Hepatocyte (in vitro differentiated cells): ENCODE measurements around the gene C10orf143. TPM values are rescaled to one million over a fixed set of nuclear protein-coding genes. Genes with fewer than 3 reads are reported as not detected.

Experiments used
- DNase-seq: peaks from one replicate; pipeline ENCODE4 v3.0.0-alpha.2; 2016; ENCODE audit warnings: low spot score
- H2AFZ ChIP-seq: fragments of 200-600 bp; sonication (generic); 2 replicates; pipeline ENCODE4 v1.6.0; 2016; ENCODE audit warnings: antibody characterized with exemption, mild to moderate bottlenecking
- H3K27ac ChIP-seq: fragments of 200-600 bp; sonication (generic); 2 replicates; pipeline ENCODE4 v1.5.1; 2016; ENCODE audit warnings: mild to moderate bottlenecking
- H3K27me3 ChIP-seq: fragments of 200-600 bp; sonication (generic); 2 replicates; pipeline ENCODE4 v1.6.1; 2016
- H3K36me3 ChIP-seq: fragments of 200-600 bp; sonication (generic); replicated peaks from 2 replicates; pipeline ENCODE4 v1.5.1; 2016; ENCODE audit warnings: low read depth; ENCODE audit not compliant: insufficient read depth
- H3K4me1 ChIP-seq: fragments of 200-600 bp; sonication (generic); 2 replicates; pipeline ENCODE4 v1.5.1; 2016; ENCODE audit warnings: mild to moderate bottlenecking, moderate library complexity; ENCODE audit not compliant: insufficient read depth
- H3K4me2 ChIP-seq: fragments of 200-600 bp; sonication (generic); 2 replicates; pipeline ENCODE4 v1.6.0; 2016
- H3K4me3 ChIP-seq: fragments of 200-600 bp; sonication (generic); 2 replicates; pipeline ENCODE4 v1.5.1; 2016; ENCODE audit warnings: mild to moderate bottlenecking
- H3K79me2 ChIP-seq: fragments of 200-600 bp; sonication (generic); 2 replicates; pipeline ENCODE4 v1.6.0; 2017; ENCODE audit warnings: mild to moderate bottlenecking
- H3K9me2 ChIP-seq: fragments of 200-600 bp; sonication (generic); replicated peaks from 2 replicates; pipeline ENCODE4 v1.6.0; 2017; ENCODE audit warnings: mild to moderate bottlenecking; ENCODE audit not compliant: insufficient read depth
- H3K9me3 ChIP-seq: fragments of 200-600 bp; sonication (generic); 2 replicates; pipeline ENCODE4 v1.5.1; 2016; ENCODE audit warnings: low read depth, mild to moderate bottlenecking
- H4K20me1 ChIP-seq: fragments of 200-600 bp; sonication (generic); 2 replicates; pipeline ENCODE4 v1.6.0; 2016; ENCODE audit warnings: mild to moderate bottlenecking; ENCODE audit not compliant: insufficient read depth, poor library complexity, severe bottlenecking
- CTCF ChIP-seq: fragments of 200-600 bp; sonication (generic); IDR thresholded peaks from 2 replicates; pipeline ENCODE4 v1.5.1; 2016; ENCODE audit warnings: antibody characterized with exemption, mild to moderate bottlenecking; ENCODE audit not compliant: poor library complexity
- EZH2 ChIP-seq: fragments of 200-600 bp; sonication (generic); IDR thresholded peaks from 2 replicates; pipeline ENCODE4 v1.6.1; 2016; ENCODE audit warnings: antibody characterized with exemption, mild to moderate bottlenecking, borderline replicate concordance
- EZH2phosphoT487 ChIP-seq: fragments of 200-600 bp; sonication (generic); IDR thresholded peaks from one replicate; pipeline ENCODE4 v1.6.1; 2018; ENCODE audit warnings: antibody characterized with exemption, mild to moderate bottlenecking, low read depth, moderate library complexity; ENCODE audit not compliant: unreplicated experiment, severe bottlenecking
- WGBS: methylation state at CpG from one replicate; pipeline ENCODE4 v1.1.6; 2016; ENCODE audit warnings: low lambda C conversion rate; ENCODE audit errors: missing lambda C conversion rate; 5-methylcytosine and 5-hydroxymethylcytosine counted together
- polyA plus RNA-seq: library from polyadenylated mRNA; unstranded; fragments of >200 nt; fragmentation: Nextera tagmentation; extraction: Ambion mirVana; gene quantifications from 2 replicates; pipeline ENCODE4 v1.2.1, GENCODE V29; 2016
- total RNA-seq: library from RNA; depleted of rRNA; stranded (reverse); fragments of >200 nt; gene quantifications from 2 replicates; pipeline ENCODE4 v1.2.3, GENCODE V29; 2014

The C10orf143 gene
- total and polyA plus RNA-seq, 2 experiments from 2014 or later: 0.50 to 3.0 TPM

- no peaks in the 10 kb centered on the region for H4K20me1 ChIP-seq
- no peak for TF ChIP-seq EZH2
- TF ChIP-seq EZH2phosphoT487: no peak
- TF ChIP-seq CTCF: no peak
- peaks cover 9% of the 10 kb centered on the region for H3K27me3 ChIP-seq
- WGBS: 95% methylated on average over 8 of the region's 8 CpGs
- no peak for DNase-seq
- no peaks in the 10 kb centered on the region for H3K79me2 ChIP-seq
- no peaks in the 10 kb centered on the region for H3K4me1 ChIP-seq
- H3K4me2 ChIP-seq: no peak overlapping the region
- no peak overlapping the region for H3K4me3 ChIP-seq
- no peaks in the 10 kb centered on the region for H3K9me3 ChIP-seq
- no peaks in the 10 kb centered on the region for H3K9me2 ChIP-seq
- no peaks in the 10 kb centered on the region for H3K36me3 ChIP-seq
- no peak overlapping the region for H2AFZ ChIP-seq
- H3K27ac ChIP-seq: no peak overlapping the region
Observed at GRCh38 chr10:130038019-130038555, 72.5 kb downstream of the C10orf143 start.

- Histone ChIP-seq H3K4me3 (no peak overlapping the region), H4K20me1 (no peaks in the 10 kb centered on the region), H3K4me2 (no peak overlapping the region), H2AFZ (no peak overlapping the region), H3K27me3 (no peaks in the 10 kb centered on the region), H3K79me2 (no peaks in the 10 kb centered on the region), H3K9me2 (no peaks in the 10 kb centered on the region), H3K36me3 (no peaks in the 10 kb centered on the region), H3K9me3 (no peaks in the 10 kb centered on the region), H3K4me1 (no peaks in the 10 kb centered on the region), H3K27ac (no peak overlapping the region)
- 84% methylated on average over 14 of the region's 14 CpGs for WGBS
- TF ChIP-seq EZH2 (no peak), EZH2phosphoT487 (no peak), CTCF (no peak)
- DNase-seq: no peak
Observed at GRCh38 chr10:130037169-130037661, 73.4 kb downstream of the C10orf143 start.

- Histone ChIP-seq H3K36me3 (no peaks in the 10 kb centered on the region), H3K4me1 (no peaks in the 10 kb centered on the region), H3K9me3 (no peaks in the 10 kb centered on the region), H3K9me2 (no peaks in the 10 kb centered on the region), H3K4me3 (no peak overlapping the region), H3K27me3 (no peaks in the 10 kb centered on the region), H2AFZ (no peak overlapping the region), H4K20me1 (no peaks in the 10 kb centered on the region), H3K79me2 (no peaks in the 10 kb centered on the region), H3K27ac (no peak overlapping the region), H3K4me2 (no peak overlapping the region)
- WGBS: 91% methylated on average over 13 of the region's 13 CpGs
- no peak for DNase-seq
- TF ChIP-seq CTCF: no peak
- TF ChIP-seq EZH2: no peak
- no peak for TF ChIP-seq EZH2phosphoT487
Observed at GRCh38 chr10:130036296-130037065, 74.1 kb downstream of the C10orf143 start.
